HTERT RPE-1 (cell line): ENCODE results near the gene PDPK1.
"Not testable (repeated sequence)": the region's sequence is repeated elsewhere in the genome, so short reads cannot be mapped to it uniquely, and the experiment has no call there.

Experiments
- in situ Hi-C: fragments of 300-500 bp; cut with MboI; formaldehyde crosslinking; loops from 4 replicates; pipeline ENCODE4 v1.14.3; 2020; ENCODE audit warnings: low sequenced_read_pairs

Gene PDPK1

DNA sequence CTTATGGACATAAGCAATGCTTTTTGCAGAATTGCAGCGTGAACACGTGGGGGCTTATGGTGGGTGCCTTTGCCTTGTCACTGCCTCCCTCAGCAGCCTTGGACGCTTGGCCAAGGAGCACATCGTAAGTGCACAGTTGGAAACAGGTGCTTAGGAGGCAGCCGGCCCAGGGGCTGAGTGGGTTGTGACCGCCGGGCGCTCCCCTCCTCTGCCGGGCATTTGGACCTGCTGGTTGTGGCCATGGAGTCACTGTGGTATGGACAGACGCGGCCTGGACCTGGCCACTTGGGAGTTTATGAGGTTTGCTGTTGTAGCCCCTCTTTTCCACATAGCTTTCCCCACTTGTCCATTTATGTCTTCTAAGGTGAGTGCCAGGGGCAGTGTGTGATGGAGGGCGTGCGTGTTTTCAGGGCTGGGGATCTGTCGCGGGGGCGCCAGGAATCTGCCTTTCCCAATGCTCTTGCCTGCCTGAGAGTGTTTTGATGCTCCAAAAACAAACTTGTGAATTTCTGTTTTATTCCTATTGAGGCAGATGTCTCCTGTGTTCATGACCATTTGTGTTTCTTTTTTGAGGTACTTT is 49.2 kb downstream of the PDPK1 start:
- in situ Hi-C loops = no loop called here

GRCh38 chr16:2587891-2588565 is 50.2 kb downstream of the PDPK1 start:
- in situ Hi-C loops = no loop called here

DNA sequence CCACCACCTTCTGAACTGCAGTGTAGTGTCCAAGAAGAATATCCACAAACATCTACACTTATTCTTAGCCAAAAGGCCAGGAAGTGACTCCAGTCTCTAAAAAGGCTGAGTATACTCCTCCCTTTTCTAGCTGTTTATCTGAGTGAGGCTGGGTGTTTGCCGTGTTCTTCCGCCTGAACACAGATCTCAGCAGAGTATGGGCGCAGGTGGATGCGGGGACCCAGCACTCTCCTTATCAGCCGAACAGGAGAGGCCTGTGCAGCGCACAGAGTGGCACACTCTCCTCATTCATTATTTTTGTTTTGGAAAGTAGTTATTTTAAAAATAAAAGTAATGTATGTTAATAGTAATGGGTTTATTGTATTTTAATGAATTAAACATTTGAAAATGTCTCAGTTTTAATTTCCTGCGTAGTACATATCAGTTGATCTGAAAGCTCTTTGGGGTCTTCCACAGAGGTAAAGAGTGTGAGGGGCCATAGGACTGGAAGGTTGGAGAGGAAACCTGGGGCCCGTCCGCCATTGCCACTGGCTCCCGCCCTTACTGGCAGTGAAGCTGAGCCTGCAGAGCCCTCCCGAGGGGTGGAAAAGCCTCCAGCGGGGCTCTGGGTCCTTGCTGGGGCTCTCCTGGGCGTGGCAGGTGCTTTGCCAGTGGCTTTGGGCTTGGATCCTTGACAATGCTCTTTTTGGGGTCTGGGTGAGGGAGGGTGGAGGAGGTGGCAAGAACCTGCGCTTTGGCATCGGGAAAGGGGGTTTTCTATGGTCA is 53.8 kb downstream of the PDPK1 start:
- in situ Hi-C loops = no loop called here

DNA sequence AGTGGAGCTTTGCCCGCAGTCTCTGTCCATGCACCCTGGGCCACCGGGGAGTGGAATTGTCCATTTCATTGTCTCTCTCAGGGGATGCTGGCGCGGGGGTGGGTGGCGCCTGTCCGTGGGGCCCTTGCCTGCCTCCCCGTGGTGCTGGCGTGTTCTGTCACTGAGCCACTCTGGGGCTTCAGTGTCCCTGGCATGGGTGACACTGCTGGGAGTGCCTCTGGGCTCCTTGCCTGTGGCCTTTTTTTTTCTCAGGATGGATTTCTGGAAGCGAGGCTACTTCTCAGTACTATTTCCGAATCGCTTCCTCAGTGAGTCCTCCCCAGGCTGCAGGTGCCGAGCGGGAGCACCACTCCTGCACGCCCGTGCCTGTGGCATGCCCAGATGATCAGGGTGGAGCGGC is 55.0 kb downstream of the PDPK1 start:
- in situ Hi-C loops = no loop called here

GRCh38 chr16:2595393-2596205 is 57.8 kb downstream of the PDPK1 start:
- in situ Hi-C loops = no loop called here

DNA sequence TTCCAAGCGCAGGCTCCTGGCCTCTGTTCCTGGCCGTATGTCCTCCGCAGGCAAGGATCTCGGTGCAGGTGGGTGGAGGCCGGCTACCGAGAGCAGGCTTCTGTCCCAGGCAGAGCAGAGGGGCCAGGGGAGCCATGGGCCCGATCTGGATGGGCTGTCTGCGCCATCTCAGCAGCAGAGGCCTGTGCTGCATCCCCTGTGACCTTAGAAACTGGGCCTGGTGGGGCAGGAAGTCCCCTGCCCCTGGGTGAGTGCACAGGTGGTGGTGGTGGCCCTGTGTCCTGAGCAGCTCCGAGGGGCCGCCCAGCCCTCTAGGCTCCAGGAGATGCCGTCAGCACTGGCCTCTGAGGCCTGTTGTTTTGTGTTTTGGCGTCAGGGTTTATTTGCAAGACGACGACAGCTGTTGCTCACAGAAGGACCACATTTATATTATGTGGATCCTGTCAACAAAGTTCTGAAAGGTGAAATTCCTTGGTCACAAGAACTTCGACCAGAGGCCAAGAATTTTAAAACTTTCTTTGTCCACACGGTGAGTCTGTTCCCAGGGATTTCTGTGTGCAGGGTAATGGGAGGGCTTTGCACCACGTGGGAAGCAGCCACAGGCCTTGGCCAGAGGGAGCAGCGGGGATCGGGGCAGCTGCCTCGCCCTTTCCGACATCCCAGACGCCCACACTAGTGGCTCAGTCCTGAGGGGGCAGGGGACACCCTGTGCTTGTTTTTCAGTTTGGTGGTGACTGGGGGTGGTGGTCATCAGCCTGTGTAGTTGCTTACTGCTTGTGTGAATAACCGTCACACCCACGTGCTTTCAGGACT is 59.1 kb downstream of the PDPK1 start:
- in situ Hi-C loops = no loop called here

GRCh38 chr16:2597560-2597902 is 59.7 kb downstream of the PDPK1 start:
- in situ Hi-C loops = no loop called here

DNA sequence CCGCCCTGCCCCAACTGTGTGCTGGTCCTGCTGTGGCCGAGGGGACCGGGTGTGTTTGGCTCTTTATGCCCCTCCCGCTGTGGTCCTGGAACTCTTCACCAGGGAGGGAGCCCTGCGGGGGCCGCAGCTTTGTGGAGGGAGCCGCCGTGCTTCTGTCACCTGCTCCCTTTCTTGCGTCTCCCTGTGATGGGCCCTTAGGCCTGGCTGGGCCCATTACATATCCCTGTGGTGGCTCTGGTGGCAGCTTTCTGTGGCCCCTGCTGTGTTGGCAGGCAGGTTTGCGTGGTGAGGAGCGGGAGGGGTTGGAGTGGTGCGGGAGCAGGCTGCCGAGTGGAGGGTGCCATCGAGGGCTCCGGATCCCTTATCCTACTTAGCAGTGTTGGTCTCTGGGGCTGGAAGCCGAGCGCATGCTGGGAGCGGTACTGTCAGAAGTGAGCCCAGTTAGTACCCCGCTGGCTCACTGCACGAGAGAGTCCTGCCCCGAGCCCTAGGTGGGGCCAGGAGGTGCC is 60.4 kb downstream of the PDPK1 start:
- in situ Hi-C loops = no loop called here

- in situ Hi-C loops = no loop called here
Measured at GRCh38 chr16:2598723-2599122, 60.9 kb downstream of the PDPK1 start.

GRCh38 chr16:2599165-2599564 is 61.3 kb downstream of the PDPK1 start:
- in situ Hi-C loops = not testable (repeated sequence)

GRCh38 chr16:2599785-2600184 is 62.0 kb downstream of the PDPK1 start:
- in situ Hi-C loops = not testable (repeated sequence)

- in situ Hi-C loops = not testable (repeated sequence)
Measured at GRCh38 chr16:2601301-2602025, 63.6 kb downstream of the PDPK1 start.

DNA sequence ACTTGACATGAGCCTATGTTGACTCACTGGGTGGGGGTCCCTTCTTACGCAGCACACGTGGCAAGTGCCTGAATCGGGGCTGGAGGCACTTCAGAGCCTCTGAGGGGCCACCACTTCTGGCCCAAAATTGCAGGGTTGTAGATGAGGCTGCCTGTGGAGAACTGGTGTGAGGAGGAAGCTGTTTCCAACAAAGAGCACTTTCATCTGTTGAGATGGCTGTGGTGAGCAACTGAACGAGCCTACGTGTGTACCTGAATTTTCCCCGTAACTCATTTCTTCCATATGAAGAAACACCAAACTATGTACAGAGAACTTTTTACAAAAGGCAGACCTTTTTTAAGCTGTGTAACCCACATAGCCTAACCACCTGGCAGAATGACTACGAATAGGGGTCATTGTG is 64.4 kb downstream of the PDPK1 start:
- in situ Hi-C loops = not testable (repeated sequence)

GRCh38 chr16:2603165-2604015 is 65.6 kb downstream of the PDPK1 start:
- in situ Hi-C loops = no loop called here

DNA sequence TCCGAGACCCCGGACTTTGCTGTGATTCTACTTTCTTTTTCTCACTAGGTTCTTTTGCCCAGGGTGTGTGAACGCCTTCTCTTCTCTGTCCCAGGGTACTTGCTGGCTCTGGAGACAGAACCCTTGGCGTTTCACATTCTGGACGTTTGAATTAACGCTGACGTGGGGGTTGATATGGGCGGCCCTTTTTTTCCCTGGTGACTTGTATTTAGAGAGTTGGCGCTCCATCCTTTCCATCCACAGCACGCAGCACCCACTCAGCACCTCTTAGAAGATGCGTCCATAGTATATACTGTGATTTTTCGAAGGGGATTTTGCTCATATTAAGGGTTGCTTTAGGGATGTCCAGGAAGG is 66.2 kb downstream of the PDPK1 start:
- in situ Hi-C loops = not testable (repeated sequence)

DNA sequence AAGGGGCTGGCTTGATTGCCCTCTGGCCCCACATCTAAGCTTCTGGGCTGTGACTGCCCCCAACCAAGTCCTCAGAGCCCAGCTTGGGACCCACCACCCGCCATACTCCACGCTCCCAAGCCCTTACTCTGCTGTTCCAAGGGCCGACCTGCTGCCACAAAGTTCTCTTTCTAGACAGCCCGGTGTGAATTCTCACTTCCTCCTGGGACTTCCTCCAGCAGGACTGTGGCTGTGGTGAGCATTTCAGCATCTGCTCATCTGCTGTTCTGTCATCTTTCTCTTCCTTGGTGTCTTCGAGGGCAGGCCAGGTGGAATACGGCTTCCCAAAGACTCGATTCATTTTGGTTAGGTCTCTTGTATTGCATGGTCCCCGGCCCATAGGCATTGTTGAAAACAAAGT is 69.0 kb downstream of the PDPK1 start:
- in situ Hi-C loops = not testable (repeated sequence)

GRCh38 chr16:2609345-2609744 is 71.5 kb downstream of the PDPK1 start:
- in situ Hi-C loops = not testable (repeated sequence)

- in situ Hi-C loops = no loop called here
Measured at GRCh38 chr16:2609827-2610470, 72.1 kb downstream of the PDPK1 start.
